Measurements from ENCODE around the gene ASB7.

The ASB7 gene

GRCh38 chr15:100686725-100687473 is 84.5 kb downstream of the ASB7 start:
- Histone ChIP-seq H3K27me3 (ENCODE audit: insufficient read depth, low read length) (no peaks in the 10 kb centered on the region), H3K4me1 (ENCODE audit: insufficient read depth, low read length) (peaks cover 8% of the 10 kb centered on the region; the same call in 1 of the 2 replicates), H3K27ac (ENCODE audit: low read depth, low read length) (no peak overlapping the region), H3K9me3 (ENCODE audit: insufficient read depth, low read depth, low read length) (no peaks in the 10 kb centered on the region), H3K4me3 (ENCODE audit: low read length) (no peak overlapping the region), H3K9ac (ENCODE audit: low read depth, low read length) (no peak overlapping the region), H3K36me3 (ENCODE audit: insufficient read depth, low read length) (no peaks in the 10 kb centered on the region)
- 96% methylated on average over 13 of the region's 15 CpGs for WGBS

- 71% methylated on average over 11 of the region's 11 CpGs for WGBS
- H3K4me1 ChIP-seq (ENCODE audit: insufficient read depth, low read length) = peaks cover 8% of the 10 kb centered on the region; the same call in 1 of the 2 replicates
- no peak overlapping the region for H3K27ac ChIP-seq (ENCODE audit: low read depth, low read length)
- H3K4me3 ChIP-seq (ENCODE audit: low read length) = no peak overlapping the region
- no peaks in the 10 kb centered on the region for H3K27me3 ChIP-seq (ENCODE audit: insufficient read depth, low read length)
- no peaks in the 10 kb centered on the region for H3K9me3 ChIP-seq (ENCODE audit: insufficient read depth, low read depth, low read length)
- no peak overlapping the region for H3K9ac ChIP-seq (ENCODE audit: low read depth, low read length)
- no peaks in the 10 kb centered on the region for H3K36me3 ChIP-seq (ENCODE audit: insufficient read depth, low read length)
These were observed 85.3 kb downstream of the ASB7 start for GRCh38 chr15:100687582-100688141.

GRCh38 chr15:100688549-100689120 is 86.2 kb downstream of the ASB7 start:
- Histone ChIP-seq H3K27ac (ENCODE audit: low read depth, low read length) (no peak overlapping the region), H3K9ac (ENCODE audit: low read depth, low read length) (no peak overlapping the region), H3K4me3 (ENCODE audit: low read length) (no peak overlapping the region), H3K36me3 (ENCODE audit: insufficient read depth, low read length) (no peaks in the 10 kb centered on the region), H3K9me3 (ENCODE audit: insufficient read depth, low read depth, low read length) (no peaks in the 10 kb centered on the region), H3K4me1 (ENCODE audit: insufficient read depth, low read length) (peaks cover 8% of the 10 kb centered on the region; the same call in 1 of the 2 replicates), H3K27me3 (ENCODE audit: insufficient read depth, low read length) (no peaks in the 10 kb centered on the region)
- WGBS = 85% methylated on average over 13 of the region's 13 CpGs

GRCh38 chr15:100689131-100689899 is 86.9 kb downstream of the ASB7 start:
- peaks cover 8% of the 10 kb centered on the region; the same call in 1 of the 2 replicates for H3K4me1 ChIP-seq (ENCODE audit: insufficient read depth, low read length)
- H3K27ac ChIP-seq (ENCODE audit: low read depth, low read length) = no peak overlapping the region
- no peak overlapping the region for H3K9ac ChIP-seq (ENCODE audit: low read depth, low read length)
- H3K36me3 ChIP-seq (ENCODE audit: insufficient read depth, low read length) = no peaks in the 10 kb centered on the region
- WGBS = 96% methylated on average over 11 of the region's 11 CpGs
- no peaks in the 10 kb centered on the region for H3K9me3 ChIP-seq (ENCODE audit: insufficient read depth, low read depth, low read length)
- no peaks in the 10 kb centered on the region for H3K27me3 ChIP-seq (ENCODE audit: insufficient read depth, low read length)
- no peak overlapping the region for H3K4me3 ChIP-seq (ENCODE audit: low read length)

- H3K4me1 ChIP-seq (ENCODE audit: insufficient read depth, low read length) = peaks cover 8% of the 10 kb centered on the region; the same call in 1 of the 2 replicates
- H3K9me3 ChIP-seq (ENCODE audit: insufficient read depth, low read depth, low read length) = no peaks in the 10 kb centered on the region
- H3K9ac ChIP-seq (ENCODE audit: low read depth, low read length) = no peak overlapping the region
- H3K36me3 ChIP-seq (ENCODE audit: insufficient read depth, low read length) = no peaks in the 10 kb centered on the region
- H3K27me3 ChIP-seq (ENCODE audit: insufficient read depth, low read length) = no peaks in the 10 kb centered on the region
- no peak overlapping the region for H3K27ac ChIP-seq (ENCODE audit: low read depth, low read length)
- H3K4me3 ChIP-seq (ENCODE audit: low read length) = no peak overlapping the region
- WGBS = 95% methylated on average over 17 of the region's 18 CpGs
These were observed 87.8 kb downstream of the ASB7 start for GRCh38 chr15:100690032-100690794.

- peaks cover 8% of the 10 kb centered on the region; the same call in 1 of the 2 replicates for H3K4me1 ChIP-seq (ENCODE audit: insufficient read depth, low read length)
- H3K27ac ChIP-seq (ENCODE audit: low read depth, low read length) = no peak overlapping the region
- no peaks in the 10 kb centered on the region for H3K27me3 ChIP-seq (ENCODE audit: insufficient read depth, low read length)
These were observed 88.4 kb downstream of the ASB7 start for GRCh38 chr15:100690795-100691158.

GRCh38 chr15:100691321-100691720 is 88.9 kb downstream of the ASB7 start:
- H3K36me3 ChIP-seq (ENCODE audit: insufficient read depth, low read length) = no peaks in the 10 kb centered on the region

More at GRCh38 chr15:100690795-100691158, 88.4 kb downstream of the ASB7 start:
- Histone ChIP-seq H3K9me3 (ENCODE audit: insufficient read depth, low read depth, low read length) (no peaks in the 10 kb centered on the region), H3K4me3 (ENCODE audit: low read length) (no peak overlapping the region), H3K36me3 (ENCODE audit: insufficient read depth, low read length) (no peaks in the 10 kb centered on the region), H3K9ac (ENCODE audit: low read depth, low read length) (no peak overlapping the region)

GRCh38 chr15:100692246-100692645 is 89.9 kb downstream of the ASB7 start:
- Histone ChIP-seq H3K9me3 (ENCODE audit: insufficient read depth, low read depth, low read length) (no peaks in the 10 kb centered on the region), H3K9ac (ENCODE audit: low read depth, low read length) (no peak overlapping the region), H3K27ac (ENCODE audit: low read depth, low read length) (no peak overlapping the region), H3K4me3 (ENCODE audit: low read length) (no peak overlapping the region), H3K4me1 (ENCODE audit: insufficient read depth, low read length) (peaks cover 8% of the 10 kb centered on the region; the same call in 1 of the 2 replicates), H3K27me3 (ENCODE audit: insufficient read depth, low read length) (no peaks in the 10 kb centered on the region), H3K36me3 (ENCODE audit: insufficient read depth, low read length) (no peaks in the 10 kb centered on the region)
- WGBS = 92% methylated on average over 3 of the region's 3 CpGs

More at GRCh38 chr15:100691321-100691720, 88.9 kb downstream of the ASB7 start:
- no peak overlapping the region for H3K9ac ChIP-seq (ENCODE audit: low read depth, low read length)
- no peak overlapping the region for H3K4me3 ChIP-seq (ENCODE audit: low read length)
- peaks cover 8% of the 10 kb centered on the region; the same call in 1 of the 2 replicates for H3K4me1 ChIP-seq (ENCODE audit: insufficient read depth, low read length)
- no peak overlapping the region for H3K27ac ChIP-seq (ENCODE audit: low read depth, low read length)
- H3K27me3 ChIP-seq (ENCODE audit: insufficient read depth, low read length) = no peaks in the 10 kb centered on the region
- H3K9me3 ChIP-seq (ENCODE audit: insufficient read depth, low read depth, low read length) = no peaks in the 10 kb centered on the region
- 97% methylated on average over 4 of the region's 4 CpGs for WGBS

- 83% methylated on average over 7 of the region's 7 CpGs for WGBS
- Histone ChIP-seq H3K27me3 (ENCODE audit: insufficient read depth, low read length) (no peaks in the 10 kb centered on the region), H3K36me3 (ENCODE audit: insufficient read depth, low read length) (no peaks in the 10 kb centered on the region), H3K4me1 (ENCODE audit: insufficient read depth, low read length) (peaks cover 3% of the 10 kb centered on the region; the same call in 1 of the 2 replicates), H3K9me3 (ENCODE audit: insufficient read depth, low read depth, low read length) (no peaks in the 10 kb centered on the region), H3K4me3 (ENCODE audit: low read length) (no peak overlapping the region), H3K9ac (ENCODE audit: low read depth, low read length) (no peak overlapping the region), H3K27ac (ENCODE audit: low read depth, low read length) (no peak overlapping the region)
These were observed 90.3 kb downstream of the ASB7 start for GRCh38 chr15:100692671-100693070.

- H3K9me3 ChIP-seq (ENCODE audit: insufficient read depth, low read depth, low read length) = no peaks in the 10 kb centered on the region
- no peaks in the 10 kb centered on the region; the same call in 1 of the 2 replicates for H3K4me1 ChIP-seq (ENCODE audit: insufficient read depth, low read length)
- H3K36me3 ChIP-seq (ENCODE audit: insufficient read depth, low read length) = no peaks in the 10 kb centered on the region
- H3K27ac ChIP-seq (ENCODE audit: low read depth, low read length) = no peak overlapping the region
- WGBS = 96% methylated on average over 4 of the region's 4 CpGs
- H3K9ac ChIP-seq (ENCODE audit: low read depth, low read length) = no peak overlapping the region
- H3K4me3 ChIP-seq (ENCODE audit: low read length) = no peak overlapping the region
- H3K27me3 ChIP-seq (ENCODE audit: insufficient read depth, low read length) = no peaks in the 10 kb centered on the region
These were observed 91.1 kb downstream of the ASB7 start for GRCh38 chr15:100693451-100693850.
